ENCODE data around the gene DHRS7. TPM values are rescaled to one million over a fixed set of nuclear protein-coding genes. Genes with fewer than 3 reads are reported as not detected.

The DHRS7 gene
- 57.5 and 89.3 TPM in 2 replicates for total RNA-seq

DNA sequence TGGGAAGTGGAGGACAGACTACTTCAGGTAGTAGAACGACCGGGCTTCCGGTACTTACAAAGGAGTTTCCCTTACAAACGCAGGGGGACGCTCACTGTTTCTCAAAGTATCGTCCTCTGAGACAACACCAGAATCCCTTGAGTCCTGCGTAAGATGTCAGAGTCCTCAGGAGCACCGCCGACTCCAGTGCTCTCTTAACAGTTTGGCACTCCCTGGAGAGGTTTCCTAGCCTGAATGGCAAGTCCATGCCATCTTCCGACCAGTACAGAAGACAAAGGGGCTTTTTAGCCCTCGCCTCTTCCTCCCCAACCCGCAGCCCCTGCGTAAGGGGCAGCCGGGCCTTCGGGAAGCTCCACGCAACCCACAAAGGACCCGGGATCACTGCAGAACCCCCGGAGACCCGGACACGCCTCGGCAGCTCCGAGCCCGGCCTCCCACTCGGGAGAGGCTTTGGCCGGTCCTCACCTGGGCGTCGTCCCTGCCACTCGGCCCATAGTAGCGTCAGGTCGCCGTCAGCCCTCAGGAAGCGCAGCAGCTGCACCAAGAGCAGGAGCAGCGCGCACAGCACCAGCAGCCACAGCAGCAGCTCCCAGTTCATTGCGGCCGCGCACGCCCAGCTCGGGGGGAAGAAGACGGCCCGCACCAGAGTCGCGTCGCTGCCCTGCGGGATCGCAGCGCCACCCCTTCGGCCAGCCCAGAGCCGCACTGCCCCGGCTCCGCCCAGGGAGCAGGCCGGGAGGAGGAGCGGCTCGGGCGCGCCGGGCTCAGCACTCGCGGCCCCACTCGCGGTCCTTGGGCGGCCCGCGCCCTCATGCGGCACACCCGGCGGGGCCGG, at the start of gene DHRS7:
Gene DHRS7 (minus strand): TSS at position 687 of the 835 bp plus-strand sequence. CDS start 89 bp downstream, at position 598.
- peak within 1 kb of the TSS; percentile 86 for H3K4me3 ChIP-seq (ENCODE audit: low read depth, low read length)
- DNase-seq (ENCODE audit: low read depth): no peak
- TF ChIP-seq CTCF (conservative IDR thresholded peaks at IDR 0.05; ENCODE audit: low read depth, low read length): peak; percentile 33

GRCh38 chr14:60214415-60215126, 49.4 kb upstream of the DHRS7 start:
- DNase-seq (ENCODE audit: low read depth): no peak
- H3K4me3 ChIP-seq (ENCODE audit: low read depth, low read length): no peak overlapping the region
- TF ChIP-seq CTCF (conservative IDR thresholded peaks at IDR 0.05; ENCODE audit: low read depth, low read length): no peak

DNA sequence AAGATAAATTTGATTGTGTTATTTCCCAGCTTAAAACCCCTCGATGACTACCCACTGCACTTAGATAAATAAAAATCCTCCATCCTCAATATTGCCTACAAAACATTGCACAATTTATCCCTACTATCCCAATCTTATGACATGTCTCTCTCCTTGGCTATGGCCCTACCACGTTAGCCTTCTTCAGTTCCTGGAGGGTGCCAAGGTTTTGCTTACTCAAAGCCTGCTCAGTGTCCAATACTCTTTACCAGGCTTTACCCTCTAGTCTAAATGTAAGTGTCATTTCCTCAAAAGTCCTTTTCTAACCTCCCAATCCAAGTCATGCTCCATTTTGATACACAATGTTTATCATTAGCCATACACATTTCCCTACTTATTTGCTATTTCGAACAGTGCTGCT, 48.8 kb upstream of the DHRS7 start:
- H3K4me3 ChIP-seq (ENCODE audit: low read depth, low read length): no peak overlapping the region
- no peak for DNase-seq (ENCODE audit: low read depth)
- TF ChIP-seq CTCF (conservative IDR thresholded peaks at IDR 0.05; ENCODE audit: low read depth, low read length): no peak

- H3K4me3 ChIP-seq (ENCODE audit: low read depth, low read length): no peak overlapping the region
- no peak for DNase-seq (ENCODE audit: low read depth)
- TF ChIP-seq CTCF (conservative IDR thresholded peaks at IDR 0.05; ENCODE audit: low read depth, low read length): no peak
These were observed 47.5 kb upstream of the DHRS7 start for GRCh38 chr14:60212503-60213371.

GRCh38 chr14:60211153-60211552, 46.0 kb upstream of the DHRS7 start:
- H3K4me3 ChIP-seq (ENCODE audit: low read depth, low read length): no peak overlapping the region
- DNase-seq (ENCODE audit: low read depth): no peak
- TF ChIP-seq CTCF (conservative IDR thresholded peaks at IDR 0.05; ENCODE audit: low read depth, low read length): no peak

DNA sequence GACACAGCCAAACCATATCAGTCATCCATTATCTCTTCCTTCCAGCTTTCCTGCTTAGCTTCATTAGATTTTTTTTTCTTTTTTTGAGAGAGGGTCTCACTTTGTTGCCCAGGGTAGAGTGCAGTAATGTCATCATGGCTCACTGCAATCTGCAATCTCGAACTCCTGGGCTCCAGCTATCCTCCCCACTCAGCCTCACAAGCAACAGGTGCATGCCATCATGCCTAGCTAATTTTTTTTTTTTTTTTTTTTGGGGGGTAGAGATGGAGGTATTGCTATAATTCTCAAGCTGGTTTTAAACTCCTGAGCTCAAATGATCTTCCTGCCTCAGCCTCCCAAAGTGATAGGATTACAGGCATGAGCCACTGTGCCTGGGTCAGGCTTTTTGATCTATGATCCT, 45.5 kb upstream of the DHRS7 start:
- no peak overlapping the region for H3K4me3 ChIP-seq (ENCODE audit: low read depth, low read length)
- no peak for TF ChIP-seq CTCF (conservative IDR thresholded peaks at IDR 0.05; ENCODE audit: low read depth, low read length)
- DNase-seq (ENCODE audit: low read depth): no peak

Measured in epithelial cell of proximal tubule (primary cell).